ENCODE data around the gene RPSA. TPM values are rescaled to one million over a fixed set of nuclear protein-coding genes. Genes with fewer than 3 reads are reported as not detected.
"Not testable (repeated sequence)": the region's sequence is repeated elsewhere in the genome, so short reads cannot be mapped to it uniquely, and the experiment has no call there.

The RPSA gene
- polyA plus RNA-seq, 4 donors = 1,358 to 1,713 (median 1,571) TPM

GRCh38 chr3:39453134-39453533 is 46.6 kb downstream of the RPSA start:
- no peak for DNase-seq (ENCODE audit: low read depth in 4 of 4, low spot score in 2 of 4)

- DNase-seq (ENCODE audit: low read depth in 4 of 4, low spot score in 2 of 4) = not testable (repeated sequence)
Measured at GRCh38 chr3:39453872-39454271, 47.4 kb downstream of the RPSA start.

- no peak for DNase-seq (ENCODE audit: low read depth in 4 of 4, low spot score in 2 of 4)
Measured at GRCh38 chr3:39454591-39455217, 48.2 kb downstream of the RPSA start.

- DNase-seq (ENCODE audit: low read depth in 4 of 4, low spot score in 2 of 4) = no peak
Measured at GRCh38 chr3:39456159-39456558, 49.6 kb downstream of the RPSA start.

- DNase-seq (ENCODE audit: low read depth in 4 of 4, low spot score in 2 of 4) = no peak
Measured at GRCh38 chr3:39457361-39457760, 50.8 kb downstream of the RPSA start.

- not testable (repeated sequence) for DNase-seq (ENCODE audit: low read depth in 4 of 4, low spot score in 2 of 4)
Measured at GRCh38 chr3:39458579-39458978, 52.1 kb downstream of the RPSA start.

GRCh38 chr3:39460677-39461076 is 54.2 kb downstream of the RPSA start:
- no peak for DNase-seq (ENCODE audit: low read depth in 4 of 4, low spot score in 2 of 4)

Other genes starting within 250 kb of the RPSA start
- under 1 TPM; 0.04 to 0.34 (median 0.09) TPM for gene XIRP1, start 214.1 kb upstream of the RPSA start, polyA plus RNA-seq (ENCODE audit: insufficient read length in 4 of 4)
- gene CX3CR1, start 126.7 kb upstream of the RPSA start, polyA plus RNA-seq (ENCODE audit: insufficient read length in 4 of 4) = 1 to 10 TPM; 1.6 to 5.0 (median 4.2) TPM
- not detected for gene CCR8, start 77.0 kb upstream of the RPSA start, polyA plus RNA-seq (ENCODE audit: insufficient read length in 4 of 4)
- gene SLC25A38, start 23.4 kb upstream of the RPSA start, polyA plus RNA-seq (ENCODE audit: insufficient read length in 4 of 4) = 10 to 100 TPM; 32.6 to 38.5 (median 36.5) TPM
- gene MOBP, start 61.0 kb downstream of the RPSA start, polyA plus RNA-seq (ENCODE audit: insufficient read length in 4 of 4) = under 1 TPM in 3 of 4 donors, not detected in 1; 0.17 to 0.96 (median 0.20) TPM